T-cell (primary cell): ENCODE results near the gene PSAP. TPM values are rescaled to one million over a fixed set of nuclear protein-coding genes. Genes with fewer than 3 reads are reported as not detected.

Experiments used
- ATAC-seq, 4 experiments: fragments of 200-7000 bp in 3 of 4; fragments of 150-1000 bp in 1 of 4; cut with Tn5 transposase; replicated peaks in 1 of 4; 1 replicate in 3 of 4; 2 replicates in 1 of 4; pipeline ENCODE4 v1.10.0; 2021; ENCODE audit warnings: moderate library complexity in 3 of 4, mild to moderate bottlenecking in 2 of 4, moderate number of reproducible peaks in 1 of 4
- CTCF ChIA-PET, 2 donors: fragments of 300-600 bp; sonication (Branson Sonifier 250); formaldehyde crosslinking; loops; one replicate each; lab custom pipeline; 2022; ENCODE audit warnings: antibody characterized with exemption in 2 of 2; lab: Charles Lee
- POLR2A ChIA-PET, 2 donors: fragments of 300-600 bp; sonication (Branson Sonifier 250); formaldehyde crosslinking; loops; one replicate each; lab custom pipeline; 2022; ENCODE audit warnings: antibody characterized with exemption in 2 of 2; lab: Charles Lee
- DNase-seq, 35 experiments: peaks; one replicate each; pipeline versions ENCODE4 v3.0.0 to v3.0.0-alpha.2; 2013 to 2023
- H3K27ac ChIP-seq: one replicate; pipeline ENCODE4 v1.5.1; 2013; ENCODE audit warnings: low read length
- H3K27me3 ChIP-seq, 2 experiments: replicated peaks in 1 of 2; 1 replicate in 1 of 2; 2 replicates in 1 of 2; pipeline versions ENCODE4 v1.6.1 to v1.7.0; 2013; ENCODE audit warnings: low read length in 1 of 2, mixed read lengths in 1 of 2; ENCODE audit not compliant: control insufficient read depth in 2 of 2, insufficient read depth in 2 of 2; ENCODE audit errors: extremely low read depth in 1 of 2
- H3K36me3 ChIP-seq, 2 donors: 1 replicate in 1 of 2; 2 replicates in 1 of 2; pipeline versions ENCODE4 v1.6.1 to v1.7.0; 2013; ENCODE audit warnings: low read length in 1 of 2; ENCODE audit not compliant: control insufficient read depth in 2 of 2, insufficient read depth in 1 of 2; ENCODE audit errors: extremely low read depth in 1 of 2
- H3K4me1 ChIP-seq, 2 experiments: 1 replicate in 1 of 2; 2 replicates in 1 of 2; pipeline versions ENCODE4 v1.6.1 to v1.7.0; 2013; ENCODE audit warnings: low read length in 2 of 2, mixed read lengths in 1 of 2; ENCODE audit not compliant: insufficient read depth in 2 of 2, control insufficient read depth in 1 of 2; ENCODE audit errors: extremely low read depth in 1 of 2
- H3K4me3 ChIP-seq, 2 donors: 1 replicate in 1 of 2; 2 replicates in 1 of 2; pipeline versions ENCODE4 v1.5.1 to v1.7.0; 2013; ENCODE audit warnings: mild to moderate bottlenecking in 2 of 2, low read length in 1 of 2, moderate library complexity in 1 of 2; ENCODE audit not compliant: control insufficient read depth in 1 of 2; ENCODE audit errors: extremely low read depth in 1 of 2
- H3K9me3 ChIP-seq: 2 replicates; pipeline ENCODE4 v1.7.0; 2013
- H3K27ac Mint-ChIP-seq, 2 donors: one replicate each; pipeline ENCODE4 v1.8.0; 2020 to 2021; ENCODE audit warnings: mild to moderate bottlenecking in 2 of 2, mixed read lengths in 2 of 2
- H3K27me3 Mint-ChIP-seq, 2 donors: one replicate each; pipeline ENCODE4 v1.8.0; 2021 to 2022; ENCODE audit warnings: mixed read lengths in 2 of 2
- H3K36me3 Mint-ChIP-seq: one replicate; pipeline ENCODE4 v1.8.0; 2021; ENCODE audit warnings: mixed read lengths
- H3K4me1 Mint-ChIP-seq, 3 donors: one replicate each; pipeline ENCODE4 v1.8.0; 2020 to 2022; ENCODE audit warnings: mixed read lengths in 3 of 3, mild to moderate bottlenecking in 1 of 3
- H3K4me3 Mint-ChIP-seq, 3 donors: one replicate each; pipeline ENCODE4 v1.8.0; 2020 to 2022; ENCODE audit warnings: mild to moderate bottlenecking in 3 of 3, mixed read lengths in 3 of 3, moderate library complexity in 3 of 3
- H3K9me3 Mint-ChIP-seq, 3 donors: one replicate each; pipeline ENCODE4 v1.8.0; 2020 to 2022; ENCODE audit warnings: mixed read lengths in 3 of 3
- WGBS: methylation state at CpG from one replicate; pipeline ENCODE4 v1.1.5; 2013; ENCODE audit warnings: missing lambda C conversion rate; ENCODE audit not compliant: insufficient coverage; 5-methylcytosine and 5-hydroxymethylcytosine counted together
- total RNA-seq, 35 experiments: library from RNA in 6 of 35; stranded (reverse) in 6 of 35; fragments of 120-200 nt in 1 of 35; gene quantifications; one replicate each; pipeline versions ENCODE4 v1.2.1 to v1.2.4 and lab custom pipeline; 2013 to 2026

PSAP gene
- total RNA-seq, 5 donors from 2014 or later (not counting 1 experiment from before 2014, with no cell fraction given): 155 to 208 (median 190) TPM

DNA sequence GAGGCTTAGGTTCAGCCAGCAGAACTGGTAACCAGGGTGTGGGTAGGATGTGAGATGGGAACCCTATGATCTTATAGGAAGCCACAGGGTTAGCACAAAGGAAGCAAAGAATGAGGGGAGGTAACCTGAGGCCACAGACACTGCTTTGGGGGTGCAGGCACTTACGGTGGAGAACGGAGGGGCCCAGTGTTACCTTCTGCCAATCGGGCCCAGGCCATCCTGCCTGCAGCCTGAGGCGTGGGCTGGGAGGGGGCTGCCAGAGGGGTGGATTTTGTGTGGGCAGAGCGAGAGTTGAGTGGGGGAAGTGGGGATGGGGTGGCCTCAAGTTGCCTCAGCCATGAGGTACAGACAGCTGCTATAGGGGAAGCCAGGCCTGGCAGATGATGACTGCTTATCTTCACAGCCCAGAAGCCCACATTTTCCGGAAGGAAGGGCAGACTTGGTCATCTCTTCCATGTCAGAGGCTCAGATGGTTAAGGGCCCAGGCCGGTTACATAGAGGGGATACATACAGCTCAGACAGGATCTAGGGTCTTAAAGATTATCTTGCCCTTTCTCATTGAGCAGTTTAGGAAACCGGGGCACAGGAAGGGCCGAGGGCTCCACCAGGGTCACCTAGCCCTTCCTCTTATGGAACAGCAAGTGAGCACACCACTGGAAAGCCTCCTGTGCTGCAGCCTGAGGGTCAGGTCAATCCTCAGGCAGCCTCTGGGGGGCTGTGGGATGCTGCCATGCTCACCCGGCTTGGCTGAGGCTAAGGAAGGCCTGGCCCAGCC lies 53.3 kb downstream of the PSAP start:
- Mint-ChIP-seq H3K27me3 (no peaks in the 10 kb centered on the region), H3K27ac (no peak overlapping the region), H3K4me1 (peaks cover 10 to 15% (median 13%) of the 10 kb centered on the region in 3 donors), H3K9me3 (no peaks in the 10 kb centered on the region), H3K4me3 (peak overlapping the region in 1 of 3 donors; percentile 6), H3K36me3 (peaks cover 6% of the 10 kb centered on the region)
- DNase-seq (no peak), ATAC-seq (peak; percentile 50 to 91 (median 54))
- H3K27me3 ChIP-seq: peaks cover 0 to 2% of the 10 kb centered on the region in 2 experiments
- peaks cover 0 to 3% of the 10 kb centered on the region in 2 donors for H3K36me3 ChIP-seq
- ChIA-PET POLR2A (no interaction called here), CTCF (no interaction called here)
- no peak overlapping the region for H3K27ac ChIP-seq
- no peak overlapping the region for H3K4me3 ChIP-seq
- H3K4me1 ChIP-seq: peaks cover 6 to 15% of the 10 kb centered on the region in 2 experiments
- no peaks in the 10 kb centered on the region for H3K9me3 ChIP-seq
- WGBS: 44% methylated on average over 10 of the region's 10 CpGs

DNA sequence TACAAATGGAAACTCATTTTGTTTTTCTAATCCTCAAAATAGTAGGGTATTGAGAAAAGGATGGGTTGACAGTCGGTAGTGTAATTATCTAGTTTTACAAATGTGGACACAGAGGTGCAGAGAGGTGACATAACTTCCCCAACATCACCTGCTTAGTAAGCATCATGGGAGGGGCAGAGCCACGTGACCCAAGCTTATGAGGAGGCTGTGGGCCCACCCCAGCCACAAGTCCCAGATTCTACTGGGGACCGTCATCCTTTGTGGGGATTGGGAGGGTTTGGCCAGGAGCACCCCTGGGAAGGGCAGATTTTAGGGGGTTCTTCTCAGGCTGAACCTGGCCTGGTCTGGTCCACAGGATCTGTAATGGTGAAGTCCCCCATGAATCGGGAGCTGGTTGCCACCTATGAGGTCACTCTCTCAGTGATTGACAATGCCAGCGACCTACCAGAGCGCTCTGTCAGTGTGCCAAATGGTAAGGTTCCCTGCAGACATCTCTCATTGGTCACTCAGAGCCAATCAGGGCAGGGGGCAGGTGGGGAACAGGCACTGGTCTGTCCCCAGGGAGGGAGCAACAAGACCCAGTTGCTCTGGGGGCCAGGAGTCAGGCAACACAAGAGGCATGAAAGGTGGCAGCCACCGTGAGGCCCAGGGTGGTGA lies 54.2 kb downstream of the PSAP start:
- no peak overlapping the region for H3K27ac Mint-ChIP-seq
- Histone ChIP-seq H3K36me3 (peaks cover 0 to 3% of the 10 kb centered on the region in 2 donors), H3K4me3 (no peak overlapping the region), H3K27ac (no peak overlapping the region), H3K4me1 (peaks cover 6 to 15% of the 10 kb centered on the region in 2 experiments), H3K9me3 (no peaks in the 10 kb centered on the region), H3K27me3 (peaks cover 0 to 2% of the 10 kb centered on the region in 2 experiments)
- WGBS: 73% methylated on average over 4 of the region's 7 CpGs
- POLR2A ChIA-PET: no interaction called here
- DNase-seq (no peak), ATAC-seq (no peak)
- no peak overlapping the region for H3K4me3 Mint-ChIP-seq
- peaks cover 6% of the 10 kb centered on the region for H3K36me3 Mint-ChIP-seq
- peaks cover 10 to 15% (median 13%) of the 10 kb centered on the region in 3 donors for H3K4me1 Mint-ChIP-seq
- H3K27me3 Mint-ChIP-seq: no peaks in the 10 kb centered on the region
- no peaks in the 10 kb centered on the region for H3K9me3 Mint-ChIP-seq
- CTCF ChIA-PET: no interaction called here

DNA sequence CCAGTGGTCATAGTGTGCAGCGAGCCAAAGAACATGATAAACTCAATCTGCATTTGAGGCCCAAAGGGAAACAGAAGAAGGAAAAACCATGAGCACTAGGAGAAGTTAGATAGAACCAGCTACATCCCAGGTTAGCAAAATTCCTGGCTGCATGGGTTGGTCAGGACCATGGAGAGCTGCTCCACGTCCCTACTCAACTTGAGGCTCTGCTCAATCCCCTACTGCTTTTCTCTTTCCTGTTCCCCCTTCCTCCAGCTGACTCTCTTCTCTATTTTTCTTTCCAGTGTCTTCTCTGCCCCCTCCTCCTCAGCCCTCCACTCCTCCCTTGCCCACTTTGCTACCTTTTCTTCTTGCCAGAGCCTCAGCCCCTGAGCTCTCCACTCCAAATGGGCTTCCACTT lies 55.8 kb downstream of the PSAP start:
- H3K36me3 ChIP-seq: peaks cover 0 to 3% of the 10 kb centered on the region in 2 donors
- DNase-seq: peak in 1 of 35 experiments; percentile 27
- H3K4me1 ChIP-seq: peaks cover 7 to 25% of the 10 kb centered on the region in 2 experiments
- peaks cover 0 to 13% of the 10 kb centered on the region in 2 experiments for H3K27me3 ChIP-seq
- CTCF ChIA-PET: interaction anchor here in 1 of 2 donors (0.5 to 0.6 kb wide), 4 partner anchors 9 to 1246 kb away, joined by 3 to 6 read pairs (median 4); no protein-coding TSS in a partner anchor
- ATAC-seq: no peak
- no peak overlapping the region for H3K4me3 ChIP-seq
- no peaks in the 10 kb centered on the region for H3K9me3 ChIP-seq
- no peak overlapping the region for H3K4me3 Mint-ChIP-seq
- peaks cover 2% of the 10 kb centered on the region for H3K36me3 Mint-ChIP-seq
- 38% methylated on average over 1 of the region's 2 CpGs for WGBS
- no peaks in the 10 kb centered on the region for H3K9me3 Mint-ChIP-seq
- H3K4me1 Mint-ChIP-seq: peaks cover 15 to 18% (median 16%) of the 10 kb centered on the region in 3 donors
- no peak overlapping the region for H3K27ac Mint-ChIP-seq
- no peak overlapping the region for H3K27ac ChIP-seq
- no peaks in the 10 kb centered on the region for H3K27me3 Mint-ChIP-seq
- POLR2A ChIA-PET: no interaction called here

DNA sequence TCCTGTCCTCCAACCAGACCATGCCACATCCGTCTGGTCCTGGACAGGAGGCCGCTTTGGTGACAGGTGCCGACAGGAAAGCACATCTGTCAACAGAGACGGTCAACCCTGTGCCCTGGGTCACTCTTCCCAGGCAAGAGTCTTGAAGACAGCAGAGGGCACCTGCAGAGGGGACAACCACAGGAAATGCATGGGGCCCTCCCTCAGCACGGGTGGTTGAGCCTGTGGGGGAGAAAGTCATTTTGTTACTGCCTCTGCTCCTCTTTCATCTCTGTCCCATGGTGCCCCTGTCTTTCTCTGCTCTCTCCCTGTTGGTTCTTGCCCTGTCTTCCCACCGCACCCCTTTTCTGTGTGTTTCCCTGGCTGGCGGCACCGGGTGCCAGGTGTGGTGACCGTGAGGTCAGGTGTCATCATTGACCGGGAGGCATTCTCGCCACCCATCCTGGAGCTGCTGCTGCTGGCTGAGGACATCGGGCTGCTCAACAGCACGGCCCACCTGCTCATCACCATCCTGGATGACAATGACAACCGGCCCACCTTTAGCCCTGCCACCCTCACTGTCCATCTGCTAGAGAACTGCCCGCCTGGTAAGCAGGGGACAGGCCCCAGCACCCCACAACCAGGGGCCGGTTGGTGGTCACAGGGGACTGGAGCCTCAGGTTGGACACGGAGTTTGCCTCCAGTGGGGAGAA lies 60.2 kb downstream of the PSAP start:
- Mint-ChIP-seq H3K27me3 (peaks cover 0 to 1% of the 10 kb centered on the region in 2 donors), H3K4me3 (no peak overlapping the region), H3K27ac (no peak overlapping the region), H3K4me1 (peaks cover 0 to 6% (median 5%) of the 10 kb centered on the region in 3 donors), H3K9me3 (no peaks in the 10 kb centered on the region), H3K36me3 (no peaks in the 10 kb centered on the region)
- peaks cover 2 to 11% of the 10 kb centered on the region in 2 experiments for H3K4me1 ChIP-seq
- CTCF ChIA-PET: no interaction called here
- H3K36me3 ChIP-seq: no peaks in the 10 kb centered on the region
- ATAC-seq (peak in 1 of 4 experiments; percentile 26), DNase-seq (no peak)
- no peak overlapping the region for H3K4me3 ChIP-seq
- peaks cover 0 to 16% of the 10 kb centered on the region in 2 experiments for H3K27me3 ChIP-seq
- no peaks in the 10 kb centered on the region for H3K9me3 ChIP-seq
- POLR2A ChIA-PET: no interaction called here
- no peak overlapping the region for H3K27ac ChIP-seq
- WGBS: 55% methylated on average over 16 of the region's 17 CpGs

DNA sequence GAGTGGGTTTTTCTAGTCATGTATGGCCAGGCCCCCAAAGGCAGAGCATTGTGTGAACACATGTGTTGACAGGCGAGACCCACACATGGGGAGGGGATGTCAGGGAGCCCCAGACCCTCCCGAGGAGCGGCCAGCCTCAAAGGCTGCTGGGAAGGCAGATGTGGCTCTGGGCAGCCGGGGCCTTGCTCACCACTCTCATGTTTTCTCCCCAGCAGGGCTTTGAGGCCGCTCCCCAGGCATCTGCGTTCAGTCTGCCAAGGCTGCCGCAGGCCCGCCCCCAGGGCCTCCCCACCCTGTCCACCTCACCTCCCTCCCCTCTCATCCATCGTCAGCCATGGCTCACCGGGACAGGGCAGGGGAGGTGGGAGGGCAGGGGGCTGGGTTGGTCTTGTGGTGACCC lies 61.2 kb downstream of the PSAP start:
- Mint-ChIP-seq H3K4me1 (peaks cover 0 to 6% (median 5%) of the 10 kb centered on the region in 3 donors), H3K9me3 (no peaks in the 10 kb centered on the region), H3K4me3 (no peak overlapping the region), H3K27me3 (peaks cover 0 to 1% of the 10 kb centered on the region in 2 donors), H3K36me3 (no peaks in the 10 kb centered on the region), H3K27ac (no peak overlapping the region)
- peaks cover 0 to 14% of the 10 kb centered on the region in 2 experiments for H3K27me3 ChIP-seq
- no peak overlapping the region for H3K27ac ChIP-seq
- no peaks in the 10 kb centered on the region for H3K36me3 ChIP-seq
- whole genome bisulfite sequencing: 91% methylated on average over 4 of the region's 10 CpGs
- ChIA-PET CTCF (no interaction called here), POLR2A (no interaction called here)
- ATAC-seq (no peak), DNase-seq (no peak)
- H3K4me3 ChIP-seq: no peak overlapping the region
- H3K9me3 ChIP-seq: no peaks in the 10 kb centered on the region
- H3K4me1 ChIP-seq: peaks cover 2 to 11% of the 10 kb centered on the region in 2 experiments

DNA sequence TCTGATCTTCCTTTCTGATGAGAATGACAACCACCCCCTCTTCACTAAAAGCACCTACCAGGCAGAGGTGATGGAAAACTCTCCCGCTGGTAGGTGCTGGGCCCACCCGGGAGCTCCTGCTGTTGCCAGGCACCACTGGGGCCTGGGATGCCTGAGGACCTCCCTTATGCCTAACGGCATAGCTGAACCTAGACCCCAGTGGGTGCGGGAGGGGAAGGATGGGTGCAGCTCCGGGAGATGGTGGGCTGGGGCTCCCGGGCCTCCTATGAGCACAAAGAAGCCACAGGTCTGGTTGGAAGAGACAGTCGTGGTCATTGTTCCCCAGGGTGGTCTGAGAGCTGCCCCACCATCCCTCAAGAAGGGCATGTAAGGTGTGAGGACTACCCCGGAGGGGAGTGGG lies 62.1 kb downstream of the PSAP start:
- H3K9me3 Mint-ChIP-seq: no peaks in the 10 kb centered on the region
- no peak overlapping the region for H3K27ac ChIP-seq
- ChIA-PET POLR2A (no interaction called here), CTCF (no interaction called here)
- H3K4me1 ChIP-seq: peaks cover 2 to 11% of the 10 kb centered on the region in 2 experiments
- H3K4me3 ChIP-seq: no peak overlapping the region
- H3K27me3 Mint-ChIP-seq: peaks cover 0 to 1% of the 10 kb centered on the region in 2 donors
- no peaks in the 10 kb centered on the region for H3K36me3 Mint-ChIP-seq
- H3K4me3 Mint-ChIP-seq: no peak overlapping the region
- H3K27me3 ChIP-seq: peaks cover 0 to 16% of the 10 kb centered on the region in 2 experiments
- H3K27ac Mint-ChIP-seq: no peak overlapping the region
- H3K36me3 ChIP-seq: no peaks in the 10 kb centered on the region
- DNase-seq: no peak
- no peak for ATAC-seq
- H3K9me3 ChIP-seq: no peaks in the 10 kb centered on the region
- peaks cover 0 to 6% (median 5%) of the 10 kb centered on the region in 3 donors for H3K4me1 Mint-ChIP-seq
- WGBS: 100% methylated on average over 2 of the region's 8 CpGs
